Vagina (tissue), 2 donors: ENCODE data around the gene OR4K2.

Experiments
- CTCF ChIP-seq, 3 experiments: fragments of 450-650 bp in 2 of 3; fragments of 200-600 bp in 1 of 3; sonication (generic) in 1 of 3; IDR thresholded peaks; one replicate each; pipeline ENCODE4 v1.5.1; 2017 to 2019; ENCODE audit warnings: antibody characterized with exemption in 3 of 3, mild to moderate bottlenecking in 2 of 3, moderate library complexity in 2 of 3
- POLR2A ChIP-seq, 2 donors: fragments of 450-650 bp; IDR thresholded peaks; one replicate each; pipeline ENCODE4 v1.6.1; 2017; ENCODE audit warnings: antibody characterized with exemption in 2 of 2, mild to moderate bottlenecking in 2 of 2, moderate library complexity in 2 of 2
- POLR2AphosphoS5 ChIP-seq, 2 donors: sonication (generic); formaldehyde crosslinking; IDR thresholded peaks; one replicate each; pipeline ENCODE4 v1.9.0; 2017; ENCODE audit warnings: antibody characterized with exemption in 2 of 2, mild to moderate bottlenecking in 2 of 2, low read depth in 1 of 2; ENCODE audit not compliant: insufficient read depth in 1 of 2

- TF ChIP-seq CTCF (IDR thresholded peaks at IDR 0.05) = no peak
- no peak for TF ChIP-seq POLR2A (IDR thresholded peaks at IDR 0.05)
- no peak for TF ChIP-seq POLR2AphosphoS5 (IDR thresholded peaks at IDR 0.05; ENCODE audit: insufficient read depth in 1 of 2, low read depth in 1 of 2)
Observed at GRCh38 chr14:19911114-19911513, 36.2 kb downstream of the OR4K2 start.
